ENCODE results near the gene ATXN1. TPM values are rescaled to one million over a fixed set of nuclear protein-coding genes. Genes with fewer than 3 reads are reported as not detected.

Gene ATXN1
- total RNA-seq, 1 experiment from 2014 or later, result 5.6 TPM

GRCh38 chr6:16544006-16544405 is 217.3 kb downstream of the ATXN1 start:
- H3K4me1 Mint-ChIP-seq, result peaks cover 7% of the 10 kb centered on the region in 2 experiments; a peak in 3 of 4 replicates
- 0 out of 7 replicates have a peak overlapping the region, but pooled peaks of 1 of the 3 experiments have one; percentile 23 for H3K27ac Mint-ChIP-seq
- Histone ChIP-seq H2BK15ac (ENCODE audit: low read depth, low read length) (no peak overlapping the region), H2AFZ (ENCODE audit: low read length) (no peak overlapping the region), H3K4ac (ENCODE audit: low read depth, low read length) (no peak overlapping the region), H2BK5ac (ENCODE audit: insufficient read length, low read length) (no peak overlapping the region), H3K4me2 (ENCODE audit: insufficient read depth, insufficient read length, low read length) (no peak overlapping the region), H3K14ac (ENCODE audit: insufficient read depth, low read length) (no peak overlapping the region), H3K56ac (ENCODE audit: insufficient read length, low read depth, low read length) (no peak overlapping the region), H3K4me1 (ENCODE audit: insufficient read depth, low read length) (0 out of 2 replicates have a peak, but pooled peaks cover 2% of the 10 kb centered on the region), H3K23ac (ENCODE audit: insufficient read length, low read depth, low read length) (no peak overlapping the region), H3K27ac (ENCODE audit: insufficient read length, low read depth, low read length) (no peak overlapping the region), H3K9me3 (ENCODE audit: control insufficient read depth, low read depth, low read length) (no peaks in the 10 kb centered on the region), H2BK120ac (ENCODE audit: low read depth, low read length, poor library complexity, severe bottlenecking) (no peak overlapping the region), H2BK12ac (ENCODE audit: insufficient read length, low read depth, low read length) (no peak overlapping the region), H3K9ac (ENCODE audit: extremely low read depth, insufficient read length, low read length) (no peak overlapping the region), H3K79me1 (ENCODE audit: insufficient read depth, low read depth, low read length, poor library complexity, severe bottlenecking) (no peaks in the 10 kb centered on the region), H4K20me1 (ENCODE audit: control insufficient read depth, insufficient read depth, insufficient read length) (no peaks in the 10 kb centered on the region), H2BK20ac (ENCODE audit: low read depth, low read length, poor library complexity, severe bottlenecking) (no peak overlapping the region), H3K79me2 (ENCODE audit: insufficient read depth, low read length) (no peaks in the 10 kb centered on the region), H4K8ac (replicated peaks; ENCODE audit: insufficient read length, low read depth, low read length) (no peak overlapping the region), H3K27me3 (ENCODE audit: insufficient read depth, low read length) (no peaks in the 10 kb centered on the region), H3K23me2 (ENCODE audit: insufficient read length, low read depth, low read length, poor library complexity, severe bottlenecking) (no peaks in the 10 kb centered on the region), H3K18ac (ENCODE audit: insufficient read length, low read depth, low read length) (no peak overlapping the region), H4K5ac (ENCODE audit: insufficient read length, low read depth, low read length) (no peak overlapping the region), H3T11ph (ENCODE audit: low read length) (no peak overlapping the region), H2AK5ac (ENCODE audit: insufficient read length, low read length) (no peak overlapping the region), H4K91ac (ENCODE audit: insufficient read length, low read depth, low read length) (no peak overlapping the region)
- H3K27me3 Mint-ChIP-seq (ENCODE audit: low read depth), result no peaks in the 10 kb centered on the region; the same call in 1 of the 2 replicates
- H3K4me3 Mint-ChIP-seq, result no peak overlapping the region
- DNase-seq, result no peak
- no peaks in the 10 kb centered on the region for H3K9me3 Mint-ChIP-seq
- no peak for TF ChIP-seq CTCF (conservative IDR thresholded peaks at IDR 0.05)
- no peaks in the 10 kb centered on the region; a peak in 1 of 7 replicates for H3K36me3 Mint-ChIP-seq (ENCODE audit: insufficient read depth in 1 of 3, low read depth in 3 of 3)
- whole genome bisulfite sequencing (ENCODE audit: extremely low coverage, insufficient read length, low lambda C conversion rate), result no CpG with 5 or more reads among the region's 11 CpGs
